ENCODE results near the gene CORO2B. TPM values are rescaled to one million over a fixed set of nuclear protein-coding genes. Genes with fewer than 3 reads are reported as not detected.
"Not testable (repeated sequence)": the region's sequence is repeated elsewhere in the genome, so short reads cannot be mapped to it uniquely, and the experiment has no call there.

CORO2B gene
- total RNA-seq, 4 donors from 2014 or later, result 0.70 to 9.1 (median 1.7) TPM

DNA sequence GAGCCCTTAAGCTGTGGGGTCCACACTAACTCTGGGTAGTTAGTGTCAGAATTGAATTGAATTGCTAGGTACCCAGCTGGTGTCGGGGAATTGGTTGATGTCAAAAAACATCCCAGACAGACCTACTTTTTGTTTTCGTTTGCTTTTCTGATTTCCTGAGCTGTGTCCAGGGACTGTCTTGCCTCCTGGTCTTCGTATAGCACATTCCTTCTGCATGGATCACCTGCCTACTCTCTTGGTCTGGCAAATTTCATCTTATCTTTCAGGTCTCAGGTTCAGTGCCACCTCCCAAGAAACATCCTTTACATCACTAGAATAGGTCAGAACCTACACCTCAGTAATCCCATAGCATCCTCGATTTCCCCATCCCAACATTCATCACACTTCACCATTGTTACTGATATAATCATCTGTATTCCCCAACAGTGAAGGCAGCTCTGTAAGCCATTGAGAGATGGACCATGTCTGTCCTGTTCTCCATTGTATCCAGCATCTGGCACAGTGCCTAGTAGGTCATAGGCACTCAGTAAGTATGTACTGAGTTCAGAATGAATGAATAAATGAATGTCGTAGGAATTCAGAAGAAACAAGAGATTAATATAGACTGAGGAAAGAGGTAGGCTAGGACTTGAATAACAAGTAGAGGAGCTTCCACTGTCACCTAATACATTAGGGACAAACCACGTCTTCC is 160.7 kb downstream of the CORO2B start:
- Histone ChIP-seq H3K36me3 (no peaks in the 10 kb centered on the region), H3K9me3 (no peaks in the 10 kb centered on the region), H3K4me3 (no peak overlapping the region), H3K27me3 (no peaks in the 10 kb centered on the region), H3K4me1 (no peaks in the 10 kb centered on the region), H3K27ac (no peak overlapping the region)
- TF ChIP-seq POLR2A (IDR thresholded peaks at IDR 0.05), result no peak
- TF ChIP-seq, protein P1, sequence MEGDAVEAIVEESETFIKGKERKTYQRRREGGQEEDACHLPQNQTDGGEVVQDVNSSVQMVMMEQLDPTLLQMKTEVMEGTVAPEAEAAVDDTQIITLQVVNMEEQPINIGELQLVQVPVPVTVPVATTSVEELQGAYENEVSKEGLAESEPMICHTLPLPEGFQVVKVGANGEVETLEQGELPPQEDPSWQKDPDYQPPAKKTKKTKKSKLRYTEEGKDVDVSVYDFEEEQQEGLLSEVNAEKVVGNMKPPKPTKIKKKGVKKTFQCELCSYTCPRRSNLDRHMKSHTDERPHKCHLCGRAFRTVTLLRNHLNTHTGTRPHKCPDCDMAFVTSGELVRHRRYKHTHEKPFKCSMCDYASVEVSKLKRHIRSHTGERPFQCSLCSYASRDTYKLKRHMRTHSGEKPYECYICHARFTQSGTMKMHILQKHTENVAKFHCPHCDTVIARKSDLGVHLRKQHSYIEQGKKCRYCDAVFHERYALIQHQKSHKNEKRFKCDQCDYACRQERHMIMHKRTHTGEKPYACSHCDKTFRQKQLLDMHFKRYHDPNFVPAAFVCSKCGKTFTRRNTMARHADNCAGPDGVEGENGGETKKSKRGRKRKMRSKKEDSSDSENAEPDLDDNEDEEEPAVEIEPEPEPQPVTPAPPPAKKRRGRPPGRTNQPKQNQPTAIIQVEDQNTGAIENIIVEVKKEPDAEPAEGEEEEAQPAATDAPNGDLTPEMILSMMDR (IDR thresholded peaks at IDR 0.05), result no peak
- no peak for DNase-seq

DNA sequence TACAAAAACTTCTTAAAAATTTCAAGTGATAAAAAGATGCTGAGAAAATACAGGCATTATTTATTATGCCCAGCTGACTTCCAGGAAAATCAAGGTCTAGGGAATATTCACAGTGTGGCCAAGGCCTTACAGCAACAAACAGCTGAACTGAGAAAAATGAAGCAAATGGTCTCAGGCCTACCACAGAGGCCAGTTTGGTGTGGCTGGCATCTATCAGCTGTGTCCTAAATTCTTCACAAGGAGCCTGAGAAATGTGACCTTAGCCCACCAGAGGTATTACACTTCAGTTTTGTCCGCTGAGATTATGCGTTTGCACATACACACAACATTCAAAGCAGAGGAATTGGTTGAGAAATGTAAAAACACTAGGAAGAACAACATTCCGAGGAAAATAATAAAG is 164.5 kb downstream of the CORO2B start:
- Histone ChIP-seq H3K4me1 (no peaks in the 10 kb centered on the region), H3K27me3 (no peaks in the 10 kb centered on the region), H3K9me3 (no peaks in the 10 kb centered on the region), H3K36me3 (no peaks in the 10 kb centered on the region), H3K4me3 (no peak overlapping the region), H3K27ac (no peak overlapping the region)
- TF ChIP-seq, protein P1 (IDR thresholded peaks at IDR 0.05), result no peak
- TF ChIP-seq POLR2A (IDR thresholded peaks at IDR 0.05), result no peak
- no peak for DNase-seq

GRCh38 chr15:68749365-68749764 is 170.6 kb downstream of the CORO2B start:
- TF ChIP-seq, protein P1 (IDR thresholded peaks at IDR 0.05), result no peak
- no peak for TF ChIP-seq POLR2A (IDR thresholded peaks at IDR 0.05)
- H3K4me1 ChIP-seq, result no peaks in the 10 kb centered on the region
- no peaks in the 10 kb centered on the region for H3K9me3 ChIP-seq
- no peaks in the 10 kb centered on the region for H3K27me3 ChIP-seq
- no peaks in the 10 kb centered on the region for H3K36me3 ChIP-seq
- DNase-seq, result no peak
- H3K27ac ChIP-seq, result no peak overlapping the region
- H3K4me3 ChIP-seq, result no peak overlapping the region

DNA sequence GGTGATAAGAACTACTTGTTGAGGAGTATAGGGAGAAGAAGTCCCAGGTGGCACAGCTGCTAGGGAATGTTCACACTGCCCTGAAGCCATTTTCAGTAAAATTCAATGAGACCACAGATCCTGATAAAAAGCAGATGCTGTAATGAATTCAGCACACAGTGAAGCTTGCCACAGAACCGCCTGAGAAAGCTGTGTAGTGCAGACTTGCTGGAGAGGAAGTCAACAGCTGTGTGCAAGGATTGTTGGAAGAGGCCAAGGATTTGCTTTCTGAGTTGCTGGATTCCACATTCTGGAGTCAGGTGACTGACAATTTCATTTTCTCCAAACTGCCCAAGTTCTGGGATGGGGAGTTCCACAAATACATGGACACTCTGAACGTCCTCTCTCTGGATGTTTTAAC is 171.0 kb downstream of the CORO2B start:
- DNase-seq, result no peak
- Histone ChIP-seq H3K27ac (no peak overlapping the region), H3K36me3 (no peaks in the 10 kb centered on the region), H3K27me3 (no peaks in the 10 kb centered on the region), H3K9me3 (no peaks in the 10 kb centered on the region), H3K4me3 (no peak overlapping the region), H3K4me1 (no peaks in the 10 kb centered on the region)
- TF ChIP-seq, protein P1 (IDR thresholded peaks at IDR 0.05), result no peak

DNA sequence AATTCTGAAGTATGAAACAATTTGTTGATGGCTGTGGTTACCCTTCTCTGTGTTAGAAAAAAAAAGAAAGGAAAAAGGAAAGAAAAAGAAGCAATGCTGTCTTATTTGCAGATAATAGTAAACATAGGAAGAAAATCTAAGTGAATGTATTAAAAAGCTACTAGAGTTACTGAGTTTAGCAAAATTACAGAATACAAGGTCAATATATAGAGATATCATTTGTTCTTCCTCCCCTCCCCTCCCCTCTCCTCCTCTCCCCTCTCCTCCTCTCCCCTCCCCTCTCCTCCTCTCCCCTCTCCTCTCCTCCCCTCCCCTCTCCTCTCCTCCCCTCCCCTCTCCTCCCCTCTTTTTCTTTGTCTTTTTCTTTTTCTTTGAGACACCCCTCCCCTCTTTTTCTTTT is 172.8 kb downstream of the CORO2B start:
- no peaks in the 10 kb centered on the region for H3K36me3 ChIP-seq
- no peak for DNase-seq
- no peaks in the 10 kb centered on the region for H3K4me1 ChIP-seq
- TF ChIP-seq, protein P1 (IDR thresholded peaks at IDR 0.05), result no peak
- no peak for TF ChIP-seq POLR2A (IDR thresholded peaks at IDR 0.05)
- no peaks in the 10 kb centered on the region for H3K9me3 ChIP-seq
- H3K27me3 ChIP-seq, result no peaks in the 10 kb centered on the region
- H3K4me3 ChIP-seq, result no peak overlapping the region
- H3K27ac ChIP-seq, result no peak overlapping the region

GRCh38 chr15:68755731-68756130 is 176.9 kb downstream of the CORO2B start:
- Histone ChIP-seq H3K27ac (no peak overlapping the region), H3K4me1 (no peaks in the 10 kb centered on the region), H3K36me3 (no peaks in the 10 kb centered on the region), H3K9me3 (no peaks in the 10 kb centered on the region), H3K4me3 (no peak overlapping the region), H3K27me3 (no peaks in the 10 kb centered on the region)
- TF ChIP-seq, protein P1 (IDR thresholded peaks at IDR 0.05), result no peak
- TF ChIP-seq POLR2A (IDR thresholded peaks at IDR 0.05), result no peak
- DNase-seq, result no peak

GRCh38 chr15:68759982-68760579 is 181.3 kb downstream of the CORO2B start:
- not testable (repeated sequence) for H3K36me3 ChIP-seq, H3K27ac ChIP-seq, H3K9me3 ChIP-seq, H3K27me3 ChIP-seq, H3K4me1 ChIP-seq, DNase-seq, H3K4me3 ChIP-seq

All from Peyer's patch (tissue), 4 donors.